ENCODE results near the gene BANK1. TPM values are rescaled to one million over a fixed set of nuclear protein-coding genes. Genes with fewer than 3 reads are reported as not detected.

BANK1 gene
- total RNA-seq, 1 experiment from 2014 or later: not detected

DNA sequence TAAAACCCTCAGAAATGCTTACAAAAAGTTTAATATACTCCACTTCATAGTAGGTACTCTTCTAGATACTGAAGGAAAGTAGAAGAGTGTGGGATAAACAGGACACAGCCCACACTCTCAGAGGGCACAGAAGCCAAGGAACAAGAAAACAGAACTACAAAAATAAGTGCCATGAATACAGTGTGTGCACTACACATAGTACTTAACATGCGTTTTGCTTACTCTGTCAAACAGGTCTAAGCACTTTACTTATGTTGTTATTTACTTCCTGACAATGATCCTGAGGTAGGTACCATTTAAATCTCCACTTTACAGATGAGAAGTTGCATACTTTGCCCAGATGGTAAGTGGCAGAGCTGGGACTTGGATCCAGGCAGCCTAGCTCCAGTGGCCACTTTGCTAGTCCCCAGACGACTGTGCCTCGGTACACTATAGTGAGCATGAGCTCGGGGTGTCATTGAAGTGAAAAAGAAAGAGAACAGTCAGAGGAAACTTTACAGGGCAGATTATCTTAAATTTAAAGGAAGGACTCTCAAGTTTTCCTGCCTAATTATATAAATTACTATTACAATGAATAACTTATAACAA, 120.3 kb downstream of the BANK1 start:
- no peak overlapping the region for H3K27ac Mint-ChIP-seq (ENCODE audit: low read depth, unreplicated experiment)
- TF ChIP-seq CTCF (IDR thresholded peaks at IDR 0.05; ENCODE audit: unreplicated experiment): no peak
- peaks cover 4% of the 10 kb centered on the region for H3K36me3 Mint-ChIP-seq (ENCODE audit: insufficient read depth, unreplicated experiment)
- H3K4me1 Mint-ChIP-seq (ENCODE audit: insufficient read depth, unreplicated experiment): no peaks in the 10 kb centered on the region
- H3K9me3 Mint-ChIP-seq (ENCODE audit: unreplicated experiment): peaks cover 8% of the 10 kb centered on the region
- H3K27me3 Mint-ChIP-seq (ENCODE audit: insufficient read depth, unreplicated experiment): no peaks in the 10 kb centered on the region
- DNase-seq (ENCODE audit: unreplicated experiment): no peak
- no peak overlapping the region for H3K4me3 Mint-ChIP-seq (ENCODE audit: unreplicated experiment)
- BruUV-seq (replicated peaks): no TSS peak
- ChIA-PET CTCF (no interaction called here), POLR2A (no interaction called here)
- intact Hi-C loops (cut with micrococcal nuclease): no loop called here

- no TSS peak for BruUV-seq (replicated peaks)
- intact Hi-C loops (cut with micrococcal nuclease): no loop called here
- no peak for DNase-seq (ENCODE audit: unreplicated experiment)
- ChIA-PET POLR2A (no interaction called here), CTCF (no interaction called here)
- peaks cover 4% of the 10 kb centered on the region for H3K36me3 Mint-ChIP-seq (ENCODE audit: insufficient read depth, unreplicated experiment)
- H3K27ac Mint-ChIP-seq (ENCODE audit: low read depth, unreplicated experiment): no peak overlapping the region
- TF ChIP-seq CTCF (IDR thresholded peaks at IDR 0.05; ENCODE audit: unreplicated experiment): no peak
- no peak overlapping the region for H3K4me3 Mint-ChIP-seq (ENCODE audit: unreplicated experiment)
- no peaks in the 10 kb centered on the region for H3K27me3 Mint-ChIP-seq (ENCODE audit: insufficient read depth, unreplicated experiment)
- peaks cover 8% of the 10 kb centered on the region for H3K9me3 Mint-ChIP-seq (ENCODE audit: unreplicated experiment)
- H3K4me1 Mint-ChIP-seq (ENCODE audit: insufficient read depth, unreplicated experiment): no peaks in the 10 kb centered on the region
Measured at GRCh38 chr4:101911616-101912015, 121.1 kb downstream of the BANK1 start.

DNA sequence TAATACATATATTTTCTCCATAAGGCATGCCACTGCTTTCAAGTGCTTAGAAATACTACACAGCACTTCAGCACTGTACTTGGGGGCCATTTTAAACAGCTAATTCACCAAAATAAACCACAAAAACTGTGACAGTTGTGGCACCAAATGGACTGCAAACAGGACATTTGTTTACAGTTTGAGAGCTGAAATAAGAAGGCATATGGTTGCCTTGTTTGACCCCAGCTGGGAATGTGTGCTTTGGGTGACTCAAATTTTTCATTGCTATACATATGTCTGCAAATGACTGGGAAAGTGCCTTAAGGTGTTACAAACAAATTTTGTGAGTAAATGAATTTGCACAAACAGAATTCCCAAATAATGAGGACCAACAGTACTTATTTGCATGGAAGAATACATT, 124.2 kb downstream of the BANK1 start:
- Mint-ChIP-seq H3K27me3 (ENCODE audit: insufficient read depth, unreplicated experiment) (no peaks in the 10 kb centered on the region), H3K4me1 (ENCODE audit: insufficient read depth, unreplicated experiment) (no peaks in the 10 kb centered on the region), H3K36me3 (ENCODE audit: insufficient read depth, unreplicated experiment) (no peaks in the 10 kb centered on the region), H3K4me3 (ENCODE audit: unreplicated experiment) (no peak overlapping the region), H3K9me3 (ENCODE audit: unreplicated experiment) (peaks cover 8% of the 10 kb centered on the region), H3K27ac (ENCODE audit: low read depth, unreplicated experiment) (no peak overlapping the region)
- no TSS peak for BruUV-seq (replicated peaks)
- CTCF ChIA-PET: no interaction called here
- no peak for TF ChIP-seq CTCF (IDR thresholded peaks at IDR 0.05; ENCODE audit: unreplicated experiment)
- POLR2A ChIA-PET: no interaction called here
- intact Hi-C loops (cut with micrococcal nuclease): loop anchor here (1.0 kb wide), 1 partner anchor 36 kb away; no protein-coding TSS in a partner anchor
- DNase-seq (ENCODE audit: unreplicated experiment): no peak

DNA sequence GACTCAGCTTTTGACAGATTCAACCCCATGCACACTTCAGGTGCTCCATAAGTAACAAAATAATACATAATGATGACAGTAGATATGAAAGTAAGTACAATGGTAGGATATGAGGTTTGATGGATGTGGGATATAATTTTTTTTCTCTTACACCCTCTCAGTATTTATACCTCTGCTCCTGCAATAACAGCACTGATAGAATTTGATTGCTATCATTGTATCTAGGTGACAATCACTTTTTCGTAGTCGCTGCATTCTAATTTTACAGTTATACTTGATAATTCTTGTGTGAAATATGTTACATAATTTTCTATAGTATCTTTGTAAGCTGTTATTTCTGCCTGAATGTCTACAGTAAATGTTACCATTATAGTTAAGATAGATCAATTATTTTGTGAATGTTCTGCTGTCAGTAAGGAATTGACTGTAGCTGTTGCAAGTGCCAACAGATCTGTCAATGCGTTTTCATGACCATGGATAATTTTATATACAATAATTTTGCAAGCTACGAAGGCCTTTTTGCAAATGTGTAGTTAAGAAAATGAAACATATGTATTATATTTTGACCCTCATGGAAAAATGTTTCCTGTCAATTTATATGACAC, 128.9 kb downstream of the BANK1 start:
- no peak for TF ChIP-seq CTCF (IDR thresholded peaks at IDR 0.05; ENCODE audit: unreplicated experiment)
- H3K9me3 Mint-ChIP-seq (ENCODE audit: unreplicated experiment): no peaks in the 10 kb centered on the region
- CTCF ChIA-PET: no interaction called here
- no peaks in the 10 kb centered on the region for H3K27me3 Mint-ChIP-seq (ENCODE audit: insufficient read depth, unreplicated experiment)
- H3K36me3 Mint-ChIP-seq (ENCODE audit: insufficient read depth, unreplicated experiment): no peaks in the 10 kb centered on the region
- POLR2A ChIA-PET: no interaction called here
- intact Hi-C loops (cut with micrococcal nuclease): no loop called here
- no peak for DNase-seq (ENCODE audit: unreplicated experiment)
- H3K4me3 Mint-ChIP-seq (ENCODE audit: unreplicated experiment): no peak overlapping the region
- H3K4me1 Mint-ChIP-seq (ENCODE audit: insufficient read depth, unreplicated experiment): no peaks in the 10 kb centered on the region
- no TSS peak for BruUV-seq (replicated peaks)
- no peak overlapping the region for H3K27ac Mint-ChIP-seq (ENCODE audit: low read depth, unreplicated experiment)
